ENCODE results near the gene RPS6KA5.
"Not testable (repeated sequence)": the region's sequence is repeated elsewhere in the genome, so short reads cannot be mapped to it uniquely, and the experiment has no call there.

The RPS6KA5 gene

DNA sequence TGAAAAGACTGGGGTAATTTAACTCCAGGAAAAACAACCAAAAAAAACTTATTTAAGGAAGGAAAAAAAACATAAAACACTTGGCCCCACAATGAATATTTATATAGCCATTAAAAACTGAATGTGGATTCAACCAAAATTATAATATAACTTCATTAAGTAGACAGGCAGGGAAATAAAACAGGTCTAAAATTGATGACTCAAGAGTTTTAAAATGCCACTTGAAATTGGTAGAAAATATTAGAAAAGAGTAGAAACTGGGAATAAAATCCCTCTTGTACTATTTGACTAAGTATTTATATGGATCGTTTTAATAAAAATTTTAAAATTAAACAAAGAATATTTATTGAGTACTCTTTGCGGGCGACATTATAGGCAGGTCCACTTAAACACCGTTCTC, 28.8 kb downstream of the RPS6KA5 start:
- Mint-ChIP-seq H3K36me3 (ENCODE audit: low read depth) (no peaks in the 10 kb centered on the region), H3K9me3 (no peaks in the 10 kb centered on the region), H3K4me3 (no peak overlapping the region), H3K27me3 (no peaks in the 10 kb centered on the region), H3K4me1 (ENCODE audit: low read depth) (peaks cover 41% of the 10 kb centered on the region), H3K27ac (peak overlapping the region; percentile 50)
- intact Hi-C loops (cut with micrococcal nuclease) = no loop called here

DNA sequence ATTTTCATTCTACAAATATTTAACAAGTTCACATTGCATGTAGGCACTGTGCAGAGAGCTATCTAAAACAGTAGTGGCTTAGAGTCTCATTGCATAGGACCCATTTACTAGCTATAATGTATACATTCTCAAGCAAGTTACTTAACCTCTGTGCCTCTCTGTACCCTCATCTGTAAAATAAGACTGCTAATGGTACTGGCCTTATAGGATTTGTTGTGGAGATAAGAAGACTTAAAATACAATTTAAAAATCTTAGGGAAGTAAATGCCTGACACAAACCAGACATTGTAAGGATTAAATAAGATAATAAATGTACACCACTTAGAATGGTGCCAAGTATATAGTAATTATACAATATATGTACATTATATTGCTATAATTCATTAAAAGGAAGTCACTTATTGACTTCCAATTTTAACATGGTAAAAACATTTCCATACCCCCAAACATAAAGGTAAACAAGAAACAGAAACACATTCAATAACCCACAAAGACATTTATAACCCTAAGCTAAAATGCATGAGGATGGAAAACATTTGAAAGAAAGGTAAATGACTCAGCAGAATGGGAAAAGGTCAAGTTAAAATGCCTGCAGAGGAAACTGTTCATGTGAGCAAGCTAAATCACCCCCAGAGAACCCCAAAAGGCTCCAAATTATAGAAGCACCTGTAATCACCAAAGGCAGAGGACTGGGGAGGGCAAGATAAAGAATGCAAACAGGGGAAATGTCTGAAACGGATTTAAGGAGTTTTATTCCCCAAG, 30.8 kb downstream of the RPS6KA5 start:
- Mint-ChIP-seq H3K36me3 (ENCODE audit: low read depth) (no peaks in the 10 kb centered on the region), H3K4me3 (no peak overlapping the region), H3K27me3 (no peaks in the 10 kb centered on the region), H3K27ac (no peak overlapping the region), H3K4me1 (ENCODE audit: low read depth) (peaks cover 33% of the 10 kb centered on the region), H3K9me3 (no peaks in the 10 kb centered on the region)
- intact Hi-C loops (cut with micrococcal nuclease) = no loop called here

DNA sequence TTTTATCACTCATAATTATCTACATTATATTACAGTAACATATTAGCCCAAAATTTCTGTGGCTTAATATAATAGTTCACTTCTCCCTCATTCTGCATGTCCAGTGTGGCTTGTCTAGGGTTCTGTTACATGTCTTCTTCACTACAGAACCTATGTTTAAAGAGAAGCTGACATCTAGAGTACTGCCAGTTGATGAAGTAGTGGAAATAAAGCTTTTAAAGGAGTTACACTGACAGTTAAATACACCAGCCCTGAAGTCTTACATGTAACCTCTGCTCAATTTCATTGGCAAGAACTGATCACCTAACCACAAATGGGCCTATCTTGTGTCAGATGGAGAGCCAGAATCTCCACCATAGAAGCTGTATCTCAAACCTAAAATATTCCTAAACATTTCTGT, 32.9 kb downstream of the RPS6KA5 start:
- Mint-ChIP-seq H3K36me3 (ENCODE audit: low read depth) (no peaks in the 10 kb centered on the region), H3K27ac (no peak overlapping the region), H3K9me3 (no peaks in the 10 kb centered on the region), H3K27me3 (no peaks in the 10 kb centered on the region), H3K4me3 (no peak overlapping the region), H3K4me1 (ENCODE audit: low read depth) (peaks cover 36% of the 10 kb centered on the region)
- intact Hi-C loops (cut with micrococcal nuclease) = no loop called here

DNA sequence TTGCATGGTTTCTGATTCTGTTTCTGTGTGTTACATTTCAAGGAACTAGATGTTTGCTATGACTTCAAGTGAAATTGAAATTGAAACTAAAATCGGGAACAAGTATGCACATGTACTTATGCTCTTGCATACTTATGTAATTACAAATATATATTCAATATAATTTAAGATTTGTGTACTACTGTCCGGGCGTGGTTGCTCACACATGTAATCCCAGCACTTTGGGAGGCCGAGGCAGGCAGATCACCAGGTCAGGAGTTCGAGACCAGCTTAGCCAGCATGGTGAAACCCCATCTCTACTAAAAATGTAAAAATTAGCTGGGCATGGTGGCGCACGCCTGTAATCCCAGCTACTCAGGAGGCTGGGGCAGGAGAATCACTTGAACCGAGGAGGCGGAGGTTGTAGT, 37.8 kb downstream of the RPS6KA5 start:
- peak overlapping the region; percentile 71 for H3K27ac Mint-ChIP-seq
- H3K9me3 Mint-ChIP-seq; H3K27me3 Mint-ChIP-seq; H3K36me3 Mint-ChIP-seq (ENCODE audit: low read depth): not testable (repeated sequence)
- H3K4me3 Mint-ChIP-seq = peak overlapping the region; percentile 39
- H3K4me1 Mint-ChIP-seq (ENCODE audit: low read depth) = peaks cover 17% of the 10 kb centered on the region
- intact Hi-C loops (cut with micrococcal nuclease) = loop anchor here (2.0 kb wide), 2 partner anchors 38 to 92 kb away; partner anchors contain the start of genes DGLUCY and RPS6KA5

DNA sequence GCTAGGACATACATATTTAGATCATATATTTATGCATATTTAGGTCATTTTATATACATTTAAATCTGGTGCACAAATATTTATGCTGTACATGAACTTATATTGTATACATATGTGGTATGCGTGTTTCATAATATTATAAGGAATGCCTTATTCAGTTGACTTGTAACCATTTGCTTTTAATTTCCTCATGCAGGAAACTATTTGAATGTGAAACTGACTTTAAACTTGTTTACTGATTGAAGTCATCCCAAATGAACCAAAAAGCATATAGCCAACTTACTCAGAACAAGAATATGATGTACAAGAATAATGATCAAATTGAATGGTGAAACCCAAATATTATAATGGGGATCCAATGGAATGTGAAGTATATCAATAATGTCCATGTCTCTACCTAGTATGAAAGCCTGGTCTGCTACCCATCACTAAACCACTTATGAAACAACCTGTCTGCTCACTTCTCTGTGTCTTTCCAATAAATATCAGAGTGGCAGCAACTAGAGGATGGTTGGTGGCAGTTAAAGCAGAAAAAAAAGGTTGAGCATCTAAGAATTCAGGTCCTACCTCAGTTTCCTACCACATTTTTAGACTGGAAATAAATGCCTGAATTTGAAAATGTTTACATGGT, 38.3 kb downstream of the RPS6KA5 start:
- intact Hi-C loops (cut with micrococcal nuclease) = loop anchor here (2.0 kb wide), 2 partner anchors 39 to 93 kb away; partner anchors contain the start of genes DGLUCY and RPS6KA5
- peak overlapping the region; percentile 71 for H3K27ac Mint-ChIP-seq
- peak overlapping the region; percentile 39 for H3K4me3 Mint-ChIP-seq
- no peaks in the 10 kb centered on the region for H3K36me3 Mint-ChIP-seq (ENCODE audit: low read depth)
- H3K9me3 Mint-ChIP-seq = no peaks in the 10 kb centered on the region
- H3K4me1 Mint-ChIP-seq (ENCODE audit: low read depth) = peaks cover 17% of the 10 kb centered on the region
- no peaks in the 10 kb centered on the region for H3K27me3 Mint-ChIP-seq

DNA sequence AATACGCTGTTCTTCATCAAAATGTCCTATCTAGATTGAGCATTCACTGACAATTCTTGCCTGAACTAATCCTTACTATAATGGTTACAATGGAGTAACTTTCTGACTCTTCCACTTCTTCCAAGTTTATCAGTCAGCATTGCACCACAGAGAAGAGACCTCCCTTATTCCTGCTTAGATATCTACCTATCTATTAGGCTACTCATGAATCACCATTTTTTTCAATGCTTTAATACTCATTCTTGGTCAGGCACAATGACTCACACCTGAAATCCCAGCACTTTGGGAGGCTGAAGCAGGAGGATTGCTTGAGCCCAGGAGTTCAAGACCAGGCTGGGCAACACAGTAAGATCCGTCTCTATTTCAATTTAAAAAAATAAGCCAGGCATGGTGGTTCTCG, 39.3 kb downstream of the RPS6KA5 start:
- no peaks in the 10 kb centered on the region for H3K9me3 Mint-ChIP-seq
- no peaks in the 10 kb centered on the region for H3K27me3 Mint-ChIP-seq
- peak overlapping the region; percentile 71 for H3K27ac Mint-ChIP-seq
- peaks cover 17% of the 10 kb centered on the region for H3K4me1 Mint-ChIP-seq (ENCODE audit: low read depth)
- intact Hi-C loops (cut with micrococcal nuclease) = no loop called here
- no peak overlapping the region for H3K4me3 Mint-ChIP-seq
- H3K36me3 Mint-ChIP-seq (ENCODE audit: low read depth) = no peaks in the 10 kb centered on the region

DNA sequence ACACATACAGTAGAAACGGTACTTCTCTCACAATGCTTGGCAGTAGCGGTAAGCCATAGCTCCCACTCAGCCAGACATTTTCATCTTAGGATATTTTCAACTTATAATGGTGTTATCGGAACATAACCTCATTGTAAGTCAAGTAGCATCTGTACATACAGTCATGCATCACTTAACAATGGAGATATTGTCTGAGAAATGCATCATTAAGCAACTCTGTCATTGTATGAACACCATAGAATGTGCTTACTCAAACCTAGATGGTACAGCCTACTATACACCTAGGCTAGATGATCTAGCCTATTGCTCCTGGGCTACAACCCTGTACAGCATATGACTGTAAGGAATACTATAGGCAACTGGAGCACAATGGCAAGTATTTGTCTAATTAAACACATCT, 40.8 kb downstream of the RPS6KA5 start:
- H3K36me3 Mint-ChIP-seq (ENCODE audit: low read depth) = no peaks in the 10 kb centered on the region
- H3K4me1 Mint-ChIP-seq (ENCODE audit: low read depth) = peaks cover 17% of the 10 kb centered on the region
- H3K27me3 Mint-ChIP-seq = no peaks in the 10 kb centered on the region

DNA sequence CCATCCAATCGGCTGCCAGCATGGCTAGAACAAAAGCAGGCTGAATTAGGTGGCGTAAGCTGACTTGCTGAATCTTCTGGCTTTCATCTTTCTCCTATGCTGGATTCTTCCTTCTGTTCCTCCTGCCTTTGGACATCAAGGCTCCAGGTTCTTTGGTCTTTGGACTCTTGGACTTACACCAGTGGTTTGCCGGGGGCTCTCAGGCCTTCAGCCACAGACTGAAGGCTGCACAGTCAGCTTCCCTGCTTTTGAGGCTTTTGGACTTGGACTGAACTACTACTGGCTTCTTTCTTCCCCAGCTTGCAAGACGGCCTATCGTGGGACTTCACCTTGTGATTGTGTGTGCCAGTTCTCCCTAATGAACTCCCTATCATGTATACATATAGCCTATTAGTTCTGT, 42.0 kb downstream of the RPS6KA5 start:
- no peaks in the 10 kb centered on the region for H3K9me3 Mint-ChIP-seq
- no peaks in the 10 kb centered on the region for H3K36me3 Mint-ChIP-seq (ENCODE audit: low read depth)
- intact Hi-C loops (cut with micrococcal nuclease) = no loop called here
- peaks cover 10% of the 10 kb centered on the region for H3K4me1 Mint-ChIP-seq (ENCODE audit: low read depth)
- H3K27ac Mint-ChIP-seq = peak overlapping the region; percentile 59
- H3K27me3 Mint-ChIP-seq = no peaks in the 10 kb centered on the region
- no peak overlapping the region for H3K4me3 Mint-ChIP-seq

More for the DNA sequence above, 40.8 kb downstream of the RPS6KA5 start:
- Mint-ChIP-seq H3K4me3 (no peak overlapping the region), H3K27ac (no peak overlapping the region), H3K9me3 (no peaks in the 10 kb centered on the region)
- intact Hi-C loops (cut with micrococcal nuclease) = no loop called here

DNA sequence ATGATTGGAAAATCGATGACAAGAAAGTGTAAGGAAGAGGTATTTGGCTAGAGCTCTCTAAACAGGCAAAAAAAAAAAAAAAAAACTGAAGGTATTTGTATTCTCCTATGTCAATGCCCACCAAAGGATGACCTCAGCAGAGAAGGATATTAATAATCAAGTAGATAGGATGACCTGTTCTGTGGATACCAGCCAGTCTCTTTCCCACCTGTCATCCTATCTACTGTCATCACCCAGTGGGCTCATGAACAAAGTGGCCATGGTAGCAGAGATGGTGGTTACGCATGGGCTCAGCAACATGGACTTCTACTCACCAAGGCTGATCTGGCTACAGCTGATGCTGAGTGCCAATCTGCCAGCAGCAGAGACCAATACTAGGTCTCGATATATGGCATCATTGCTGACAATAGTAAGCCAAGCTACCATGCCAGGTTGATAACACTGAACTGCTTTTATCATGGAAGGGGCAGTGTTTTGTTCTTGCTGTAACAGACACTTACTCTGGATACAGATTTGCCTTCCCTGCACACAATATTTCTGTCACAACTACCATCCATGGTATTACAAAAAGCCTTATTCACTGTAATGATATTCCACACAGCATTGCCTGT, 43.5 kb downstream of the RPS6KA5 start:
- H3K27ac Mint-ChIP-seq = no peak overlapping the region
- peaks cover 10% of the 10 kb centered on the region for H3K4me1 Mint-ChIP-seq (ENCODE audit: low read depth)
- H3K36me3 Mint-ChIP-seq (ENCODE audit: low read depth) = no peaks in the 10 kb centered on the region
- H3K4me3 Mint-ChIP-seq = no peak overlapping the region
- H3K27me3 Mint-ChIP-seq = no peaks in the 10 kb centered on the region
- intact Hi-C loops (cut with micrococcal nuclease) = no loop called here
- no peaks in the 10 kb centered on the region for H3K9me3 Mint-ChIP-seq

DNA sequence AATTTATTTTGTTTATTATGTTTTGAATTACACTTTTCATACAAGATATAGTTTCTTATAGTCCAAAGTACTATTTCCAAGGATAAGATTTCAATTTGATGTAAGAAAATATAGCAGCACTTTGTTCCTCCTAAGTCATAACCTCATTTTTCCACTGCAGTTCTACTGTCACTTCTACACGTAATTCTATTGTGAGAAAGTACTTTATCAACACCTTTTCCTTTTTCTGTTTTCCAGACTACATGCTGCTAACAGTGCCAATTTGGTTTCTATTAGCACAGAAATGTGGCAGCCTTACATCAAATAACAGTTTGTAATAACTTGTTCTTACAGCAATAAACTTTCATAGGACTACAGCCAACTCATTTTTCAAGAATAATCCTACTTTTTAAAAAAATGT, 45.0 kb downstream of the RPS6KA5 start:
- Mint-ChIP-seq H3K36me3 (ENCODE audit: low read depth) (no peaks in the 10 kb centered on the region), H3K4me1 (ENCODE audit: low read depth) (peaks cover 12% of the 10 kb centered on the region), H3K27ac (no peak overlapping the region), H3K4me3 (no peak overlapping the region), H3K9me3 (no peaks in the 10 kb centered on the region), H3K27me3 (no peaks in the 10 kb centered on the region)
- intact Hi-C loops (cut with micrococcal nuclease) = no loop called here

DNA sequence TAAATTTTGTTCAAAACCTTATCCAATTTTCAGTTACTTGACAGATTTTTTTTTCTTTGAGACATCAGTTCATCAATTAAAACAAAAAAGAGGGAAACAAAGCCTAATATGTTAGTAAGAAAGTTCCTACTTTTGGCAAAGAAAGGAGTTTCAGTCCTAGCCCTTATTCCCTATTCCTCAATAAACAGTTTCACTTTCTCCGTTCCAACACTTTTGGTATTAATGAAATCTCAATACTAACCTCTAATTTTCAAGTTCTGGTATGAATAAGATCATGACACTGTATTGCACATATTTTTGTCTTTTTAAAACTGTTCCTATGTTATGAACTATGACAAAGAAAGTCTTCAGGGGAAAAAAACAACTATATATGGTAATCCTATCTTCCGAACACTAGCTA, 48.4 kb downstream of the RPS6KA5 start:
- intact Hi-C loops (cut with micrococcal nuclease) = no loop called here
- Mint-ChIP-seq H3K4me3 (no peak overlapping the region), H3K36me3 (ENCODE audit: low read depth) (no peaks in the 10 kb centered on the region), H3K9me3 (no peaks in the 10 kb centered on the region), H3K4me1 (ENCODE audit: low read depth) (peaks cover 33% of the 10 kb centered on the region), H3K27me3 (no peaks in the 10 kb centered on the region), H3K27ac (no peak overlapping the region)

DNA sequence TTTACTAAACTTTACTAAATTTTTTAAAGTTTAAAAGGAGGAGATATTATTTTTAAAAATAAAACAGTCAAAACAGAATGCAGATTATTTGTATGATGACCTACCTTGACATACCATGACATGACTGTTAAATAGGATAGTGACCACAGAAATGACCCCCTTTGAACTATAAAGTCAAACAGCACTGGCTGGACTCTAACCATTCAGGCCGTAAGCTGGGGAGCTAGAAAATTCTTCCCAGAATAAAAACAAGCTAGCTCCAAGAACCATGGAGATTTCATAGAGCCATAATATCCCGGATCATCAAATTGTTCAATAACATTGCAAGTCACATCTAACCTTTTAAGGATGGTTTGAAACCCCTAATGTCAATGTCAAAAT, 50.3 kb downstream of the RPS6KA5 start:
- Mint-ChIP-seq H3K27ac (peak overlapping the region; percentile 94), H3K9me3 (no peaks in the 10 kb centered on the region), H3K4me1 (ENCODE audit: low read depth) (peaks cover 46% of the 10 kb centered on the region), H3K36me3 (ENCODE audit: low read depth) (no peaks in the 10 kb centered on the region), H3K4me3 (no peak overlapping the region), H3K27me3 (no peaks in the 10 kb centered on the region)
- intact Hi-C loops (cut with micrococcal nuclease) = no loop called here

DNA sequence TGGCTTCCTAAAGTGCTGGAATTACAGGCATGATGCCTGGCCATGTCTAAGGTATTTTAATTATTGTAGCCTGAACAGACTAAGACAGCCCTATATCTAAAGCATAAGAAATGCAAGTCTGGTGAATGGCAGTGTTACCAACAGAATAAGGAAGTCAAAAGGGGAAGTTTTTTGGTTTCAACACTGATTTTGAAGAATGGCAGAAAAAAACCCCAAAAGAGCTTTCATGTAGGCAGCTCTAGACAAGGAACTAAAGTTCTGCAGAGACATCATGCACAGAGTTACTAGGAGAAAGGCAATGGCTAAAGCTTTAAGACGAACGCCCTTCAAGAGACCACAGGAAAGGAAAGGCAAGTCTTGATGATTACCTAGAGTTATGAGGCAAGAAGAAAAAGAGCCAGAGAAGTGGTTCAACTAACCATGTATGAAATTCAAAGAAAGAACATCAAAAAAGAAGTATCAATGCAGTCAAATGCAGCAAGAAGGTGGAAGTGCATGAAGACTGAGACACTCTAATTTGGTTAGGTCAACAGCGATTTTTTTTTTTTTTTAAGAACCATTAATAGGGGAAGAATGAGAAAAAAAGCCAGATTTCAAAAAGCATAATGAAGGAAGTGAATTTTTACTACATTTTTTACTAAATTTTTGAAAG, 50.8 kb downstream of the RPS6KA5 start:
- intact Hi-C loops (cut with micrococcal nuclease) = loop anchor here (5.0 kb wide), 2 partner anchors 48 to 108 kb away; no protein-coding TSS in a partner anchor
- peaks cover 46% of the 10 kb centered on the region for H3K4me1 Mint-ChIP-seq (ENCODE audit: low read depth)

More for the DNA sequence above, 50.8 kb downstream of the RPS6KA5 start:
- Mint-ChIP-seq H3K36me3 (ENCODE audit: low read depth) (no peaks in the 10 kb centered on the region), H3K27ac (peak overlapping the region; percentile 94), H3K9me3 (no peaks in the 10 kb centered on the region), H3K4me3 (peak overlapping the region; percentile 67), H3K27me3 (no peaks in the 10 kb centered on the region)

Measured in dendritic cell treated with granulocyte-macrophage colony-stimulating factor and Interleukin-4, amounts not matched to agents 40 ng/mL and 50 ng/mL, for 4 days (primary cell).